GM04503 (cell line): ENCODE measurements around the gene SORCS3.

Experiments used
- DNase-seq: peaks from one replicate; pipeline ENCODE4 v3.0.0-alpha.2; 2012; ENCODE audit warnings: low read depth

SORCS3 gene

GRCh38 chr10:104922810-104923209 lies 281.7 kb downstream of the SORCS3 start:
- DNase-seq: no peak

- DNase-seq: no peak
These were observed 282.4 kb downstream of the SORCS3 start for GRCh38 chr10:104923501-104923900.

GRCh38 chr10:104924101-104924795 lies 283.2 kb downstream of the SORCS3 start:
- DNase-seq: no peak

- no peak for DNase-seq
These were observed 284.3 kb downstream of the SORCS3 start for GRCh38 chr10:104925232-104925851.

- DNase-seq: no peak
These were observed 287.6 kb downstream of the SORCS3 start for GRCh38 chr10:104928734-104929133.

- DNase-seq: no peak
These were observed 290.6 kb downstream of the SORCS3 start for GRCh38 chr10:104931612-104932134.

- no peak for DNase-seq
These were observed 294.6 kb downstream of the SORCS3 start for GRCh38 chr10:104935656-104936055.

GRCh38 chr10:104937567-104937966 lies 296.5 kb downstream of the SORCS3 start:
- peak; percentile 57 for DNase-seq

- DNase-seq: no peak
These were observed 296.9 kb downstream of the SORCS3 start for GRCh38 chr10:104938031-104938430.

GRCh38 chr10:104941662-104942061 lies 300.6 kb downstream of the SORCS3 start:
- DNase-seq: no peak

- DNase-seq: no peak
These were observed 306.2 kb downstream of the SORCS3 start for GRCh38 chr10:104947314-104947713.

GRCh38 chr10:104957178-104957841 lies 316.2 kb downstream of the SORCS3 start:
- no peak for DNase-seq

GRCh38 chr10:104966563-104967297 lies 325.6 kb downstream of the SORCS3 start:
- DNase-seq: no peak

GRCh38 chr10:104980368-104980767 lies 339.3 kb downstream of the SORCS3 start:
- no peak for DNase-seq

GRCh38 chr10:104981995-104982394 lies 340.9 kb downstream of the SORCS3 start:
- no peak for DNase-seq

GRCh38 chr10:104988686-104989085 lies 347.6 kb downstream of the SORCS3 start:
- DNase-seq: no peak

- DNase-seq: no peak
These were observed 348.8 kb downstream of the SORCS3 start for GRCh38 chr10:104989880-104990279.

- no peak for DNase-seq
These were observed 352.0 kb downstream of the SORCS3 start for GRCh38 chr10:104993085-104993484.

GRCh38 chr10:105001269-105001668 lies 360.2 kb downstream of the SORCS3 start:
- no peak for DNase-seq

GRCh38 chr10:105010411-105011121 lies 369.5 kb downstream of the SORCS3 start:
- DNase-seq: no peak

- no peak for DNase-seq
These were observed 376.0 kb downstream of the SORCS3 start for GRCh38 chr10:105017116-105017515.

- no peak for DNase-seq
These were observed 376.6 kb downstream of the SORCS3 start for GRCh38 chr10:105017691-105018090.
